GM23338 (cell line): ENCODE measurements around the gene COL18A1. TPM values are rescaled to one million over a fixed set of nuclear protein-coding genes. Genes with fewer than 3 reads are reported as not detected.

Source experiments
- ATAC-seq: fragments of 200-7000 bp; cut with Tn5 transposase; 3 replicates; pipeline ENCODE4 v1.9.1; 2020
- DNase-seq: peaks from one replicate; pipeline ENCODE4 v3.0.0-alpha.2; 2015; ENCODE audit warnings: low spot score
- H2AFZ ChIP-seq: fragments of 200-600 bp; sonication (generic); 2 replicates; pipeline ENCODE4 v1.8.0; 2016; ENCODE audit warnings: antibody characterized with exemption, mild to moderate bottlenecking, moderate library complexity
- H3F3A ChIP-seq: fragments of 200-600 bp; sonication (generic); replicated peaks from 2 replicates; pipeline ENCODE4 v1.8.0; 2017; ENCODE audit warnings: antibody characterized with exemption, mixed run types, low read depth
- H3K27ac ChIP-seq: fragments of 200-600 bp; sonication (generic); 2 replicates; pipeline ENCODE4 v1.6.1; 2016; ENCODE audit warnings: low read depth
- H3K27me3 ChIP-seq: fragments of 200-600 bp; sonication (generic); 2 replicates; pipeline ENCODE4 v1.8.0; 2016; ENCODE audit warnings: mild to moderate bottlenecking, mixed run types, moderate library complexity; ENCODE audit not compliant: insufficient read depth
- H3K36me3 ChIP-seq: fragments of 200-600 bp; sonication (generic); 2 replicates; pipeline ENCODE4 v1.8.0; 2016; ENCODE audit warnings: mild to moderate bottlenecking; ENCODE audit not compliant: insufficient read depth
- H3K4me1 ChIP-seq: fragments of 200-600 bp; sonication (generic); 2 replicates; pipeline ENCODE4 v1.8.0; 2016; ENCODE audit warnings: mild to moderate bottlenecking, moderate library complexity; ENCODE audit not compliant: insufficient read depth
- H3K4me2 ChIP-seq: fragments of 200-600 bp; sonication (generic); 2 replicates; pipeline ENCODE4 v1.7.1; 2017; ENCODE audit warnings: mixed run types
- H3K4me3 ChIP-seq: fragments of 200-600 bp; sonication (generic); 2 replicates; pipeline ENCODE4 v1.6.1; 2016; ENCODE audit warnings: mixed run types
- H3K79me2 ChIP-seq: fragments of 200-600 bp; sonication (generic); replicated peaks from 2 replicates; pipeline ENCODE4 v1.8.0; 2017; ENCODE audit warnings: mild to moderate bottlenecking; ENCODE audit not compliant: insufficient read depth
- H3K9me2 ChIP-seq: fragments of 200-600 bp; sonication (generic); 2 replicates; pipeline ENCODE4 v1.8.0; 2017; ENCODE audit not compliant: insufficient read depth
- H4K20me1 ChIP-seq: fragments of 200-600 bp; sonication (generic); replicated peaks from 2 replicates; pipeline ENCODE4 v1.8.0; 2017; ENCODE audit warnings: mild to moderate bottlenecking; ENCODE audit not compliant: insufficient read depth
- H3K27ac Mint-ChIP-seq: 2 replicates; pipeline ENCODE4 v1.8.0; 2020; ENCODE audit warnings: inconsistent platforms, mild to moderate bottlenecking, moderate library complexity, mixed read lengths
- H3K27me3 Mint-ChIP-seq: 3 replicates; pipeline ENCODE4 v1.8.0; 2022; ENCODE audit warnings: low read depth, mild to moderate bottlenecking, moderate library complexity, mixed read lengths, inconsistent platforms; ENCODE audit not compliant: insufficient read depth, poor library complexity
- H3K36me3 Mint-ChIP-seq: 3 replicates; pipeline ENCODE4 v1.8.0; 2021; ENCODE audit warnings: low read depth, mild to moderate bottlenecking, inconsistent platforms, moderate library complexity, mixed read lengths
- H3K4me1 Mint-ChIP-seq: 3 replicates; pipeline ENCODE4 v1.8.0; 2020; ENCODE audit warnings: mild to moderate bottlenecking, inconsistent platforms, mixed read lengths
- H3K4me3 Mint-ChIP-seq: 3 replicates; pipeline ENCODE4 v1.8.0; 2021; ENCODE audit warnings: moderate library complexity, mild to moderate bottlenecking, inconsistent platforms, mixed read lengths
- H3K9me3 Mint-ChIP-seq: 3 replicates; pipeline ENCODE4 v1.8.0; 2020; ENCODE audit warnings: moderate library complexity, mild to moderate bottlenecking, inconsistent platforms, mixed read lengths
- CREB1 ChIP-seq: fragments of 250-450 bp; sonication (Bioruptor Pico); IDR thresholded peaks from 2 replicates; pipeline ENCODE4 v1.5.0; 2020; ENCODE audit warnings: low read depth, mild to moderate bottlenecking, moderate library complexity
- EZH2 ChIP-seq: fragments of 200-600 bp; sonication (generic); IDR thresholded peaks from one replicate; pipeline ENCODE4 v1.8.0; 2017; ENCODE audit warnings: antibody characterized with exemption, mild to moderate bottlenecking, low read depth; ENCODE audit not compliant: unreplicated experiment
- EZH2phosphoT487 ChIP-seq: fragments of 200-600 bp; sonication (generic); IDR thresholded peaks from one replicate; pipeline ENCODE4 v1.8.1; 2018; ENCODE audit warnings: antibody characterized with exemption; ENCODE audit not compliant: unreplicated experiment
- JUNB ChIP-seq: IDR thresholded peaks from one replicate; pipeline ENCODE4 v1.6.1; 2016; ENCODE audit warnings: antibody characterized with exemption; ENCODE audit not compliant: unreplicated experiment
- POLR2AphosphoS5 ChIP-seq: IDR thresholded peaks from 2 replicates; pipeline ENCODE4 v1.6.1; 2016; ENCODE audit warnings: antibody characterized with exemption, low read depth
- STAT1 ChIP-seq: IDR thresholded peaks from one replicate; pipeline ENCODE4 v1.6.1; 2016; ENCODE audit warnings: antibody characterized with exemption; ENCODE audit not compliant: unreplicated experiment
- ZNF114 ChIP-seq: fragments of 250-450 bp; sonication (Bioruptor Pico); IDR thresholded peaks from 2 replicates; pipeline ENCODE4 v1.5.0; 2020; ENCODE audit warnings: mild to moderate bottlenecking, moderate library complexity
- ZNF331 ChIP-seq: fragments of 250-450 bp; sonication (Bioruptor Pico); IDR thresholded peaks from 2 replicates; pipeline ENCODE4 v1.5.0; 2020; ENCODE audit warnings: low read depth, mild to moderate bottlenecking, moderate library complexity
- polyA plus RNA-seq: library from polyadenylated mRNA; unstranded; fragments of >200 nt; fragmentation: Nextera tagmentation; extraction: Ambion mirVana; gene quantifications from 2 replicates; pipeline ENCODE4 v1.2.1, GENCODE V29; 2016
- total RNA-seq: library from RNA; depleted of rRNA; stranded (reverse); fragments of >200 nt; shearing (Covaris generic); gene quantifications from 2 replicates; pipeline ENCODE4 v1.2.3, GENCODE V29; 2014
- TF ChIP-seq, protein P1 (sequence below): IDR thresholded peaks from one replicate; pipeline ENCODE4 v1.6.1; 2018; ENCODE audit warnings: antibody characterized with exemption; ENCODE audit not compliant: unreplicated experiment
- TF ChIP-seq, protein P2 (sequence below), 2 experiments: fragments of 200-600 bp in 1 of 2; sonication (generic) in 1 of 2; conservative IDR thresholded peaks; 2 replicates each; pipeline versions ENCODE4 v1.5.1 to v1.6.1; 2016 to 2017; ENCODE audit warnings: antibody characterized with exemption in 2 of 2, low read depth in 2 of 2, mild to moderate bottlenecking in 2 of 2, moderate library complexity in 1 of 2

The COL18A1 gene
- total and polyA plus RNA-seq, 2 experiments from 2014 or later, result 38.4 to 430 TPM

DNA sequence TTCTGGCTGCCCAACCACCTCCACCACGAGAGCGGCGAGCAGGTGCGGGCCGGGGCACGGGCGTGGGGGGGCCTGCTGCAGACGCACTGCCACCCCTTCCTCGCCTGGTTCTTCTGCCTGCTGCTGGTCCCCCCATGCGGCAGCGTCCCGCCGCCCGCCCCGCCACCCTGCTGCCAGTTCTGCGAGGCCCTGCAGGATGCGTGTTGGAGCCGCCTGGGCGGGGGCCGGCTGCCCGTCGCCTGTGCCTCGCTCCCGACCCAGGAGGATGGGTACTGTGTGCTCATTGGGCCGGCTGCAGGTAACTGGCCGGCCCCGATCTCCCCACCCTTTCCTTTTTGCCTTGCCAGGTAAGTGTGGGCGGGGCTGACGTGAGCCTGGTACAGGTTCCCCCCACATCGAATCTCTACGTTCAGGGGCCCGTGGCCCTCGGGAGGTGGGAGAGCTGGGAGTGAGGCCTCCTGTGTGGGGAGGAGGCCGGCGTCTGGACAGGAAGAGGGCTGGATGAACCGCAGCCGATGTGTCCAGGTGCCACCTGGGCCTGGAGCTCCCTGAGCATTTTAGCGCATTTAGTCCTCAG lies 51.7 kb downstream of the COL18A1 start:
- no peak overlapping the region for H3K27ac Mint-ChIP-seq
- H3K4me3 Mint-ChIP-seq, result no peak overlapping the region
- ATAC-seq (no peak), DNase-seq (no peak)
- no peaks in the 10 kb centered on the region; the same call in 1 of the 2 replicates for H3K36me3 ChIP-seq
- H3K36me3 Mint-ChIP-seq, result peaks cover 32% of the 10 kb centered on the region
- peaks cover 16% of the 10 kb centered on the region for H4K20me1 ChIP-seq
- H3K4me1 Mint-ChIP-seq, result peaks cover 15% of the 10 kb centered on the region; the same call in 2 of the 3 replicates
- no peak overlapping the region for H2AFZ ChIP-seq
- H3K27me3 Mint-ChIP-seq, result peaks cover 2% of the 10 kb centered on the region
- H3K79me2 ChIP-seq, result peaks cover 66% of the 10 kb centered on the region
- H3K9me2 ChIP-seq, result peaks cover 7% of the 10 kb centered on the region; the same call in 1 of the 2 replicates
- H3K27me3 ChIP-seq, result no peaks in the 10 kb centered on the region
- peaks cover 16% of the 10 kb centered on the region for H3F3A ChIP-seq
- H3K4me3 ChIP-seq, result no peak overlapping the region
- TF ChIP-seq ZNF114, result no peak
- TF ChIP-seq, protein P1, sequence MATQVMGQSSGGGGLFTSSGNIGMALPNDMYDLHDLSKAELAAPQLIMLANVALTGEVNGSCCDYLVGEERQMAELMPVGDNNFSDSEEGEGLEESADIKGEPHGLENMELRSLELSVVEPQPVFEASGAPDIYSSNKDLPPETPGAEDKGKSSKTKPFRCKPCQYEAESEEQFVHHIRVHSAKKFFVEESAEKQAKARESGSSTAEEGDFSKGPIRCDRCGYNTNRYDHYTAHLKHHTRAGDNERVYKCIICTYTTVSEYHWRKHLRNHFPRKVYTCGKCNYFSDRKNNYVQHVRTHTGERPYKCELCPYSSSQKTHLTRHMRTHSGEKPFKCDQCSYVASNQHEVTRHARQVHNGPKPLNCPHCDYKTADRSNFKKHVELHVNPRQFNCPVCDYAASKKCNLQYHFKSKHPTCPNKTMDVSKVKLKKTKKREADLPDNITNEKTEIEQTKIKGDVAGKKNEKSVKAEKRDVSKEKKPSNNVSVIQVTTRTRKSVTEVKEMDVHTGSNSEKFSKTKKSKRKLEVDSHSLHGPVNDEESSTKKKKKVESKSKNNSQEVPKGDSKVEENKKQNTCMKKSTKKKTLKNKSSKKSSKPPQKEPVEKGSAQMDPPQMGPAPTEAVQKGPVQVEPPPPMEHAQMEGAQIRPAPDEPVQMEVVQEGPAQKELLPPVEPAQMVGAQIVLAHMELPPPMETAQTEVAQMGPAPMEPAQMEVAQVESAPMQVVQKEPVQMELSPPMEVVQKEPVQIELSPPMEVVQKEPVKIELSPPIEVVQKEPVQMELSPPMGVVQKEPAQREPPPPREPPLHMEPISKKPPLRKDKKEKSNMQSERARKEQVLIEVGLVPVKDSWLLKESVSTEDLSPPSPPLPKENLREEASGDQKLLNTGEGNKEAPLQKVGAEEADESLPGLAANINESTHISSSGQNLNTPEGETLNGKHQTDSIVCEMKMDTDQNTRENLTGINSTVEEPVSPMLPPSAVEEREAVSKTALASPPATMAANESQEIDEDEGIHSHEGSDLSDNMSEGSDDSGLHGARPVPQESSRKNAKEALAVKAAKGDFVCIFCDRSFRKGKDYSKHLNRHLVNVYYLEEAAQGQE, result no peak
- H3K4me2 ChIP-seq, result no peak overlapping the region
- peaks cover 6% of the 10 kb centered on the region; the same call in 2 of the 3 replicates for H3K9me3 Mint-ChIP-seq
- H3K4me1 ChIP-seq, result peaks cover 3% of the 10 kb centered on the region; the same call in 1 of the 2 replicates
- H3K27ac ChIP-seq, result no peak overlapping the region

DNA sequence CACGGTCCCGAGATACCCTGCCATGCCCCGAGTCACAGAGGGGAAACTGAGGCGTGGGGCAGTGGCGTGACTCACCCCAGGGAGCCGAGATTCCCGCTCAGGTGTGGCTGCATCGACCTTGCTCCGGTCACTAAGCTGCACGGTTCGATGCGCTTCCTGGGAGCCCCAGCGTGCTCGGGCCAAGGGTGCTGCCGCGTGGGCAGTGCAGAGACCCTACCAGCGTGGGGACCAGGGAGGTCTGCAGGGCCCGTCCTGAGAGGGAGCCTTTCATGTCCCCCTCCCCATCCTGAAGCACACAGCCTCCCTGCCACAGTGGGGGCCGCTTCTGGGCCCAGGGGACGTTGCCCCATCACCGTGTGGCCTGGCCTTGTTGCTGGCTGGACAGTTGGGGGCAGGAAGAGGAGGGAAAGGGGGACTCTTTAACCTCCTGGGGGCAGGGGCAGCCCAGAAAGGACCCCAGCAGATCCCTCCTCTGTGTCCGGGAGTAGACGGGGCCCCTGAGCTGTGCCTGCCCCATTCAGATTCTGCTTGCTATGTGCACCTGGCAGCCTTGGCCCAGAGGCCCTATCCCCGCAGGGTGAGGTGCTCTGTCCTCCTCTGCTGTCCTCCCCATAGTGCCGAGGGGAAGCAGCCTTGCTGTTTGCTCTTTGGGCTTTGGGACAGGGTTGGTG lies 52.3 kb downstream of the COL18A1 start:
- no peaks in the 10 kb centered on the region; the same call in 1 of the 2 replicates for H3K36me3 ChIP-seq
- H3F3A ChIP-seq, result peaks cover 11% of the 10 kb centered on the region
- H3K4me2 ChIP-seq, result no peak overlapping the region
- Mint-ChIP-seq H3K27ac (no peak overlapping the region), H3K27me3 (peaks cover 2% of the 10 kb centered on the region), H3K4me3 (no peak overlapping the region), H3K36me3 (peaks cover 35% of the 10 kb centered on the region), H3K9me3 (peaks cover 9% of the 10 kb centered on the region), H3K4me1 (peaks cover 15% of the 10 kb centered on the region; the same call in 2 of the 3 replicates)
- no peaks in the 10 kb centered on the region for H3K27me3 ChIP-seq
- H4K20me1 ChIP-seq, result peaks cover 21% of the 10 kb centered on the region
- DNase-seq, result no peak
- peaks cover 7% of the 10 kb centered on the region; the same call in 1 of the 2 replicates for H3K4me1 ChIP-seq
- no peak overlapping the region for H3K27ac ChIP-seq
- no peak overlapping the region for H3K4me3 ChIP-seq
- H3K9me2 ChIP-seq, result peaks cover 7% of the 10 kb centered on the region; the same call in 1 of the 2 replicates
- H2AFZ ChIP-seq, result no peak overlapping the region
- no peak for ATAC-seq
- peaks cover 68% of the 10 kb centered on the region for H3K79me2 ChIP-seq
- TF ChIP-seq, protein P2, sequence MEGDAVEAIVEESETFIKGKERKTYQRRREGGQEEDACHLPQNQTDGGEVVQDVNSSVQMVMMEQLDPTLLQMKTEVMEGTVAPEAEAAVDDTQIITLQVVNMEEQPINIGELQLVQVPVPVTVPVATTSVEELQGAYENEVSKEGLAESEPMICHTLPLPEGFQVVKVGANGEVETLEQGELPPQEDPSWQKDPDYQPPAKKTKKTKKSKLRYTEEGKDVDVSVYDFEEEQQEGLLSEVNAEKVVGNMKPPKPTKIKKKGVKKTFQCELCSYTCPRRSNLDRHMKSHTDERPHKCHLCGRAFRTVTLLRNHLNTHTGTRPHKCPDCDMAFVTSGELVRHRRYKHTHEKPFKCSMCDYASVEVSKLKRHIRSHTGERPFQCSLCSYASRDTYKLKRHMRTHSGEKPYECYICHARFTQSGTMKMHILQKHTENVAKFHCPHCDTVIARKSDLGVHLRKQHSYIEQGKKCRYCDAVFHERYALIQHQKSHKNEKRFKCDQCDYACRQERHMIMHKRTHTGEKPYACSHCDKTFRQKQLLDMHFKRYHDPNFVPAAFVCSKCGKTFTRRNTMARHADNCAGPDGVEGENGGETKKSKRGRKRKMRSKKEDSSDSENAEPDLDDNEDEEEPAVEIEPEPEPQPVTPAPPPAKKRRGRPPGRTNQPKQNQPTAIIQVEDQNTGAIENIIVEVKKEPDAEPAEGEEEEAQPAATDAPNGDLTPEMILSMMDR (conservative IDR thresholded peaks at IDR 0.05; ENCODE audit: low read depth in 2 of 2), result no peak
- TF ChIP-seq ZNF331 (CRISPR knock-in tag), result no peak
- TF ChIP-seq, protein P1, result no peak
- TF ChIP-seq CREB1, result no peak
- no peak for TF ChIP-seq ZNF114
- TF ChIP-seq POLR2AphosphoS5, result no peak
- TF ChIP-seq STAT1, result no peak
- no peak for TF ChIP-seq EZH2phosphoT487
- no peak for TF ChIP-seq JUNB
- no peak for TF ChIP-seq EZH2
